IMR-90 (cell line): ENCODE data around the gene PLEKHF1. TPM values are rescaled to one million over a fixed set of nuclear protein-coding genes. Genes with fewer than 3 reads are reported as not detected.

Experiments used
- ATAC-seq: fragments of 200-7000 bp; cut with Tn5 transposase; 2 replicates; pipeline ENCODE4 v1.9.1; 2020; ENCODE audit warnings: low read depth, mild to moderate bottlenecking, moderate library complexity
- BruUV-seq: library from RNA; stranded (reverse); fragments of 400-500 nt; replicated peaks from 2 replicates; lab custom pipeline; 2021; lab: Mats Ljungman, UMichigan
- CTCF ChIA-PET: fragments of 300-600 bp; formaldehyde crosslinking; extraction: SDS; loops from one replicate; lab custom pipeline; 2021; ENCODE audit warnings: antibody characterized with exemption; lab: Yijun Ruan, JAX
- POLR2A ChIA-PET: fragments of 300-600 bp; sonication (Branson Sonifier 250); formaldehyde crosslinking; loops from one replicate; lab custom pipeline; 2022; ENCODE audit warnings: antibody characterized with exemption; ENCODE audit not compliant: unreplicated experiment; lab: Charles Lee
- DNase-seq: peaks from one replicate; pipeline ENCODE4 v3.0.0; 2013
- H2AFZ ChIP-seq: replicated peaks from 2 replicates; pipeline ENCODE3; 2013; ENCODE audit warnings: low read length, mild to moderate bottlenecking; ENCODE audit not compliant: poor library complexity
- H2AK5ac ChIP-seq: 2 replicates; pipeline ENCODE4 v1.6.1; 2013; ENCODE audit warnings: low read depth, low read length, inconsistent platforms
- H2AK9ac ChIP-seq: replicated peaks from 2 replicates; pipeline ENCODE3; 2013; ENCODE audit warnings: mild to moderate bottlenecking, low read depth, low read length, moderate library complexity; ENCODE audit not compliant: poor library complexity
- H2BK120ac ChIP-seq: 2 replicates; pipeline ENCODE4 v1.6.1; 2013; ENCODE audit warnings: low read depth, low read length, inconsistent platforms
- H2BK15ac ChIP-seq: 3 replicates; pipeline ENCODE4 v1.6.1; 2013; ENCODE audit warnings: low read depth, low read length, inconsistent platforms
- H2BK20ac ChIP-seq: 2 replicates; pipeline ENCODE4 v1.6.1; 2013; ENCODE audit warnings: low read depth, mild to moderate bottlenecking, inconsistent platforms, low read length, moderate library complexity
- H2BK5ac ChIP-seq: 2 replicates; pipeline ENCODE4 v1.6.1; 2013; ENCODE audit warnings: mild to moderate bottlenecking, low read depth, low read length, inconsistent platforms; ENCODE audit not compliant: poor library complexity, severe bottlenecking
- H3K14ac ChIP-seq: replicated peaks from 2 replicates; pipeline ENCODE4 v1.6.1; 2013; ENCODE audit warnings: low read depth, low read length, inconsistent platforms
- H3K18ac ChIP-seq: 2 replicates; pipeline ENCODE4 v1.6.1; 2013; ENCODE audit warnings: low read depth, low read length, control low read depth
- H3K23ac ChIP-seq: 2 replicates; pipeline ENCODE4 v1.6.1; 2013; ENCODE audit warnings: low read depth, low read length, inconsistent platforms
- H3K27ac ChIP-seq: 2 replicates; pipeline ENCODE4 v1.5.1; 2013; ENCODE audit warnings: mild to moderate bottlenecking, control low read depth, low read length; ENCODE audit not compliant: insufficient read depth
- H3K27me3 ChIP-seq: 2 replicates; pipeline ENCODE4 v1.6.1; 2013; ENCODE audit warnings: low read length; ENCODE audit not compliant: control insufficient read depth, insufficient read depth
- H3K36me3 ChIP-seq: 2 replicates; pipeline ENCODE4 v1.6.1; 2013; ENCODE audit warnings: low read length, mixed read lengths; ENCODE audit not compliant: control insufficient read depth, insufficient read depth
- H3K4ac ChIP-seq: 2 replicates; pipeline ENCODE4 v1.6.1; 2013; ENCODE audit warnings: low read depth, low read length, inconsistent platforms
- H3K4me1 ChIP-seq: 2 replicates; pipeline ENCODE4 v1.6.1; 2013; ENCODE audit warnings: low read length, mixed read lengths; ENCODE audit not compliant: control insufficient read depth, insufficient read depth
- H3K4me2 ChIP-seq: 2 replicates; pipeline ENCODE4 v1.6.1; 2013; ENCODE audit warnings: low read depth, mild to moderate bottlenecking, control low read depth, low read length, moderate library complexity
- H3K4me3 ChIP-seq: 2 replicates; pipeline ENCODE4 v1.5.1; 2013; ENCODE audit warnings: low read depth, mild to moderate bottlenecking, control low read depth, low read length, moderate library complexity; ENCODE audit not compliant: insufficient read depth
- H3K56ac ChIP-seq: 2 replicates; pipeline ENCODE4 v1.6.1; 2013; ENCODE audit warnings: low read length, inconsistent platforms; ENCODE audit not compliant: insufficient read depth; ENCODE audit errors: extremely low read depth
- H3K79me1 ChIP-seq, 2 experiments: 2 replicates each; pipeline ENCODE4 v1.6.1; 2013; ENCODE audit warnings: low read length in 2 of 2, inconsistent platforms in 1 of 2, low read depth in 1 of 2
- H3K9ac ChIP-seq: 2 replicates; pipeline ENCODE4 v1.6.1; 2013; ENCODE audit warnings: low read depth, low read length, control low read depth
- H3K9me1 ChIP-seq: 2 replicates; pipeline ENCODE4 v1.6.1; 2013; ENCODE audit warnings: low read length, inconsistent platforms; ENCODE audit not compliant: insufficient read depth
- H3K9me3 ChIP-seq: 2 replicates; pipeline ENCODE4 v1.6.1; 2013; ENCODE audit warnings: low read length; ENCODE audit not compliant: control insufficient read depth, insufficient read depth
- H4K20me1 ChIP-seq: 2 replicates; pipeline ENCODE4 v1.6.1; 2013; ENCODE audit warnings: low read length, inconsistent platforms; ENCODE audit not compliant: insufficient read depth
- H4K5ac ChIP-seq: 2 replicates; pipeline ENCODE4 v1.6.1; 2013; ENCODE audit warnings: mild to moderate bottlenecking, low read depth, low read length, control low read depth
- H4K8ac ChIP-seq, 2 experiments: 2 replicates each; pipeline ENCODE4 v1.6.1; 2013; ENCODE audit warnings: low read depth in 2 of 2, low read length in 2 of 2, control low read depth in 1 of 2, inconsistent platforms in 1 of 2
- H4K91ac ChIP-seq: 2 replicates; pipeline ENCODE4 v1.6.1; 2013; ENCODE audit warnings: low read depth, low read length, inconsistent platforms; ENCODE audit not compliant: insufficient read depth
- BHLHE40 ChIP-seq: fragments of 150-350 bp; IDR thresholded peaks from 2 replicates; pipeline ENCODE4 v1.6.1; 2016; ENCODE audit warnings: mild to moderate bottlenecking, low read depth, low read length
- CEBPB ChIP-seq: IDR thresholded peaks from 2 replicates; pipeline ENCODE4 v1.6.1; 2012; ENCODE audit warnings: low read depth, low read length, improper control_type of control experiment
- CHD1 ChIP-seq: IDR thresholded peaks from 2 replicates; pipeline ENCODE4 v1.6.1; 2012; ENCODE audit warnings: low read depth, low read length, improper control_type of control experiment
- MAFK ChIP-seq: IDR thresholded peaks from 2 replicates; pipeline ENCODE4 v1.6.1; 2012; ENCODE audit warnings: low read depth, low read length, improper control_type of control experiment
- MAZ ChIP-seq: IDR thresholded peaks from 2 replicates; pipeline ENCODE4 v1.6.1; 2012; ENCODE audit warnings: low read depth, mild to moderate bottlenecking, low read length, improper control_type of control experiment, moderate library complexity, borderline replicate concordance
- MXI1 ChIP-seq: IDR thresholded peaks from 2 replicates; pipeline ENCODE4 v1.6.1; 2012; ENCODE audit warnings: low read depth, mild to moderate bottlenecking, low read length, moderate library complexity, borderline replicate concordance
- NFE2L2 ChIP-seq: fragments of 150-350 bp; IDR thresholded peaks from 2 replicates; pipeline ENCODE4 v1.6.1; 2016; ENCODE audit warnings: low read depth, mild to moderate bottlenecking, low read length
- RAD21 ChIP-seq: IDR thresholded peaks from 2 replicates; pipeline ENCODE4 v1.6.1; 2012; ENCODE audit warnings: low read length, improper control_type of control experiment
- RCOR1 ChIP-seq: IDR thresholded peaks from 2 replicates; pipeline ENCODE4 v1.6.1; 2012; ENCODE audit warnings: mild to moderate bottlenecking, low read length, improper control_type of control experiment; ENCODE audit not compliant: insufficient replicate concordance
- RFX5 ChIP-seq: IDR thresholded peaks from 2 replicates; pipeline ENCODE4 v1.8.0; 2012; ENCODE audit warnings: low read depth, mild to moderate bottlenecking, low read length, moderate library complexity
- SMC3 ChIP-seq: fragments of 150-350 bp; IDR thresholded peaks from 2 replicates; pipeline ENCODE4 v1.6.1; 2016; ENCODE audit warnings: low read depth, mild to moderate bottlenecking, antibody characterized with exemption, low read length, moderate library complexity
- USF2 ChIP-seq: fragments of 150-350 bp; IDR thresholded peaks from 2 replicates; pipeline ENCODE4 v1.6.1; 2017; ENCODE audit warnings: mild to moderate bottlenecking, antibody characterized with exemption, low read length, low read depth
- WGBS, 2 experiments: methylation state at CpG; one replicate each; pipeline versions ENCODE4 v1.1.5 to v1.1.7; 2013; ENCODE audit warnings: missing lambda C conversion rate in 2 of 2; ENCODE audit not compliant: insufficient read length in 1 of 2; ENCODE audit errors: extremely low coverage in 2 of 2; 5-methylcytosine and 5-hydroxymethylcytosine counted together
- dilution Hi-C: fragments of 300-500 bp; cut with HindIII; formaldehyde crosslinking; loops from one replicate; pipeline ENCODE4 v1.14.3; 2018; ENCODE audit warnings: low sequenced_read_pairs; ENCODE audit not compliant: unreplicated experiment
- in situ Hi-C: fragments of 300-500 bp; cut with MboI; formaldehyde crosslinking; loops from 3 replicates; pipeline ENCODE4 v1.14.3; 2019; ENCODE audit warnings: low sequenced_read_pairs, inconsistent platforms, mixed read lengths
- intact Hi-C: fragments of 100-400 bp; cut with micrococcal nuclease; formaldehyde crosslinking; loops from 2 replicates; pipeline ENCODE4 v1.10.0; 2022
- polyA plus RNA-seq, 3 experiments: library from polyadenylated mRNA; depleted of rRNA; stranded (reverse); fragments of >200 nt; gene quantifications; 2 replicates each; pipeline ENCODE4 v1.2.3, GENCODE V29; 2012; ENCODE audit warnings: low replicate concordance in 1 of 3
- total RNA-seq: library from RNA; depleted of rRNA; stranded (reverse); fragments of >200 nt; gene quantifications from 2 replicates; pipeline ENCODE4 v1.2.3, GENCODE V29; 2012
- TF ChIP-seq, protein P1 (sequence below): conservative IDR thresholded peaks from 2 replicates; pipeline ENCODE4 v1.5.1; 2012; ENCODE audit warnings: mild to moderate bottlenecking, low read depth, low read length, improper control_type of control experiment
- TF ChIP-seq, protein P2 (sequence below): fragments of 150-350 bp; IDR thresholded peaks from 2 replicates; pipeline ENCODE4 v1.6.1; 2016; ENCODE audit warnings: low read depth, mild to moderate bottlenecking, low read length, moderate library complexity, borderline replicate concordance

The PLEKHF1 gene
- total and polyA plus RNA-seq, 2 of the 4 experiments (the other 2 are of a cell fraction): 5.0 to 6.6 TPM

DNA sequence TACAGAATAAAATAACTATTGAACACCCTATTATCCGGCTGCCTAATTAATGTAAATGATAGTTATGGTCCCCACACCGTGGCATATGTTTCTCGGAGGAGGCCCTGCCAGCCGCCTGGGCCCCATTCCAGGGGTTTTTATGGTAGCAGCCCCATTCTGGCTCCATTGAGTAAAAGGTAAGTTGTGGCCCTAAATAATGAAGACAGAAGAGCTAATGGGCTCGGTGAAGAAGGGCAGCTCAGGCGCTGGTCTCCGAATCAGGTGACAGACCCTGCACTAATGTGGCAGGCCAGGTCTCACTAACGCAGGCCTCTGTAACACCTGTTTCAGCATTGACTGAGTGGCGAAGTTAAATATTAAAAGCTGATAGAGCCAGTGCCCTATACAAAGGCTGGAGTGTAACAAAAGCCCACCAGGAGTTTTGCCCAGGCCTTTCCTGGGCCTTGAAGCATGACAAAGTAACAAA lies 40.0 kb upstream of the PLEKHF1 start:
- no peaks in the 10 kb centered on the region for H3K9me1 ChIP-seq
- H2BK20ac ChIP-seq: no peak overlapping the region
- H3K36me3 ChIP-seq: no peaks in the 10 kb centered on the region
- H3K79me1 ChIP-seq: no peaks in the 10 kb centered on the region
- WGBS, 2 experiments: 87% methylated on average over 8 of the region's 9 CpGs; no CpG with 5 or more reads in 1 of the 2 experiments
- H3K27ac ChIP-seq: no peak overlapping the region
- no peak overlapping the region for H3K56ac ChIP-seq
- dilution Hi-C loops: no loop called here
- no peaks in the 10 kb centered on the region for H3K9me3 ChIP-seq
- H3K9ac ChIP-seq: no peak overlapping the region
- no peak overlapping the region for H2BK15ac ChIP-seq
- H3K4me3 ChIP-seq: no peak overlapping the region
- no peaks in the 10 kb centered on the region; the same call in 1 of the 2 replicates for H3K27me3 ChIP-seq
- H4K8ac ChIP-seq: no peak overlapping the region
- no peaks in the 10 kb centered on the region for H4K20me1 ChIP-seq
- H2BK5ac ChIP-seq: no peak overlapping the region
- no peak overlapping the region for H2AK5ac ChIP-seq
- H3K4ac ChIP-seq: no peak overlapping the region
- intact Hi-C loops: no loop called here
- no peak for ATAC-seq
- H3K18ac ChIP-seq: no peak overlapping the region
- no peak overlapping the region for H4K91ac ChIP-seq
- no peak overlapping the region for H3K23ac ChIP-seq
- H2AK9ac ChIP-seq: no peak overlapping the region
- no peak overlapping the region for H2AFZ ChIP-seq
- in situ Hi-C loops: no loop called here
- no peak overlapping the region for H2BK120ac ChIP-seq
- BruUV-seq: no TSS peak
- no peak overlapping the region for H3K4me2 ChIP-seq
- TF ChIP-seq SMC3 (no peak), NFE2L2 (no peak), RAD21 (no peak), USF2 (no peak), RFX5 (no peak), BHLHE40 (no peak), RCOR1 (no peak), MAZ (no peak), CEBPB (no peak), MAFK (no peak), CHD1 (no peak), MXI1 (no peak)
- TF ChIP-seq, protein P1, sequence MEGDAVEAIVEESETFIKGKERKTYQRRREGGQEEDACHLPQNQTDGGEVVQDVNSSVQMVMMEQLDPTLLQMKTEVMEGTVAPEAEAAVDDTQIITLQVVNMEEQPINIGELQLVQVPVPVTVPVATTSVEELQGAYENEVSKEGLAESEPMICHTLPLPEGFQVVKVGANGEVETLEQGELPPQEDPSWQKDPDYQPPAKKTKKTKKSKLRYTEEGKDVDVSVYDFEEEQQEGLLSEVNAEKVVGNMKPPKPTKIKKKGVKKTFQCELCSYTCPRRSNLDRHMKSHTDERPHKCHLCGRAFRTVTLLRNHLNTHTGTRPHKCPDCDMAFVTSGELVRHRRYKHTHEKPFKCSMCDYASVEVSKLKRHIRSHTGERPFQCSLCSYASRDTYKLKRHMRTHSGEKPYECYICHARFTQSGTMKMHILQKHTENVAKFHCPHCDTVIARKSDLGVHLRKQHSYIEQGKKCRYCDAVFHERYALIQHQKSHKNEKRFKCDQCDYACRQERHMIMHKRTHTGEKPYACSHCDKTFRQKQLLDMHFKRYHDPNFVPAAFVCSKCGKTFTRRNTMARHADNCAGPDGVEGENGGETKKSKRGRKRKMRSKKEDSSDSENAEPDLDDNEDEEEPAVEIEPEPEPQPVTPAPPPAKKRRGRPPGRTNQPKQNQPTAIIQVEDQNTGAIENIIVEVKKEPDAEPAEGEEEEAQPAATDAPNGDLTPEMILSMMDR: no peak
- TF ChIP-seq, protein P2, sequence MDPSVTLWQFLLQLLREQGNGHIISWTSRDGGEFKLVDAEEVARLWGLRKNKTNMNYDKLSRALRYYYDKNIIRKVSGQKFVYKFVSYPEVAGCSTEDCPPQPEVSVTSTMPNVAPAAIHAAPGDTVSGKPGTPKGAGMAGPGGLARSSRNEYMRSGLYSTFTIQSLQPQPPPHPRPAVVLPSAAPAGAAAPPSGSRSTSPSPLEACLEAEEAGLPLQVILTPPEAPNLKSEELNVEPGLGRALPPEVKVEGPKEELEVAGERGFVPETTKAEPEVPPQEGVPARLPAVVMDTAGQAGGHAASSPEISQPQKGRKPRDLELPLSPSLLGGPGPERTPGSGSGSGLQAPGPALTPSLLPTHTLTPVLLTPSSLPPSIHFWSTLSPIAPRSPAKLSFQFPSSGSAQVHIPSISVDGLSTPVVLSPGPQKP: no peak
- POLR2A ChIA-PET: no interaction called here
- CTCF ChIA-PET: no interaction called here
- DNase-seq: no peak
- no peak overlapping the region for H4K5ac ChIP-seq
- no peaks in the 10 kb centered on the region for H3K4me1 ChIP-seq
- H3K14ac ChIP-seq: no peak overlapping the region
